HG03575 (cell line): Measurements from ENCODE around the gene PPP2R5C.
"Not testable (repeated sequence)": the region's sequence is repeated elsewhere in the genome, so short reads cannot be mapped to it uniquely, and the experiment has no call there.

Experiments used
- ATAC-seq: cut with Tn5 transposase; IDR thresholded peaks from one replicate; pipeline ENCODE4 v1.9.1; 2021; ENCODE audit not compliant: unreplicated experiment, insufficient number of reproducible peaks, low FRiP score; ENCODE audit errors: extremely low read depth

PPP2R5C gene

DNA sequence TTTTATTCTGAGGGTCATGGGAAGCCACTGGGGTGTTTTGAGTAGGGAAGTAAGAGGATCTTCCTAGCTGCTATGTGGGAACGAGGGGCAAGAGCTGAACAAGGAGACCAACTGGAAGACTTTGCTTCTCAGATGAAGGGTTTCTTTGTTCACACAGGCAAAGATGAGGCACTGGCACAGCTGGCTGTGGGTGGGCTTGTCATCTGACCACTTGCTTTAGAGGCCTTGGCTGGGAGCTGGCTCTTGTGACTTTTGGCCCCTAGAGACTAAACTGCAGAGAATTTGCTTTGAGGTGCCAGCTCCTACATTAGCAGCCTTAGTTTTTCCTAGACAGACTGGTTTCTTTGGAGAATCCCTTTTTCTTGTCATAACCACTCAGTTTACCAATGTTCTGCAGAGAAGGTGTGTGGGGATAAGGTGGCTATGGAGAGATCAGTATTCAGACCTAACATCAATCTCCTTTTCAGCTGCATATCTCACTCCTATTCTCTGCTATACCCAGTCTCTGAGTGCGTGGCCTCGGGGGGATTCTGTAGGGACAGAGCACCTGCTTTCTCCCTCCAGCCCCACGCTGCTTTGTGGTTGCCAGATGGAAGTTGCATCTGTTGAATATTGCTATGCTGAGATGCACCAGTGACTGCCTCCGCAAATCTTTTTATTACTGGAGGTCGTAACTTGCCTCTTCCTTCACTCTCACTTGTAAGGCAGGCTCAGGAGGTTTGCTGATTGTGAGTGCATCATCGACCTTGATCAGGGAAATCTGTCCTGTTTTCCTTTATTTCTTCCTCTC is 12.7 kb downstream of the PPP2R5C start:
- ATAC-seq: no peak

DNA sequence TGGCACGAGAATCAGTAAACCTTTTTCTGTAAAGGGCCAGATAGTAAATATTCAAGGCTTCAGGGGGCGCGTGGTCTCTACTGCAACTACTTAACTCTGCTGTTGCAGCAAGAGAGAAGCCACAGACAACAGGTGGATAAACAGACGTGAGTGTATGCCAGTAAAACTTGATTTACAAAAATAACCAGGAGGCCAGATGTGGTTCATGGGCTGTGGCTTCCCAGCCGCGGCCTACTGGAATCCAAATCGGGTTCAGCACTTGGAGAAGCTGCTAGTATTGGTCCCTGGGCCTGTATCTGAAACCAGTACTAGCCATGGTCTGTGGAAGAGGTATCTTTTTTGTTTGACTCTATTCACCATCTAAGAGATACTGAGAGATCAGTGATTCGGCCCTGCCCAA is 13.3 kb downstream of the PPP2R5C start:
- ATAC-seq: no peak

DNA sequence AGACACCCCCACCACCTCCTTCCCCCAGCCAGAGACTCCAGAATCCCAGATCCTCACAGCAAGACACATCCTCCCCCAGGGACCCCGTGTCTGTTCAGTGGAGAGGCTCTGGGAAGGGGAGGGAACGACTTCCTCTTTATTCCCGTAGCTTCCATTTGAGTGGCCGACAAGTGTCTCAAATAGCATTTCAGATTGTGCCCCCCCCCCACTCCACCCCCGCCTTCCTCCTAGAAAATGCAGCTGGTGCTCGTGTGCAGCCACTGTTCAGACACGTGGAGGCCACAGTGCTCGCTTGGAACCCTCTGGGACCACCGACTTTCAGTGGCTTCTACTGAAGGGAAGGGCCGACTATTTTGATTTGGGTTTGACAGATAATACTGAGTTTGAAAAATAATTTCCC is 14.3 kb downstream of the PPP2R5C start:
- no peak for ATAC-seq

DNA sequence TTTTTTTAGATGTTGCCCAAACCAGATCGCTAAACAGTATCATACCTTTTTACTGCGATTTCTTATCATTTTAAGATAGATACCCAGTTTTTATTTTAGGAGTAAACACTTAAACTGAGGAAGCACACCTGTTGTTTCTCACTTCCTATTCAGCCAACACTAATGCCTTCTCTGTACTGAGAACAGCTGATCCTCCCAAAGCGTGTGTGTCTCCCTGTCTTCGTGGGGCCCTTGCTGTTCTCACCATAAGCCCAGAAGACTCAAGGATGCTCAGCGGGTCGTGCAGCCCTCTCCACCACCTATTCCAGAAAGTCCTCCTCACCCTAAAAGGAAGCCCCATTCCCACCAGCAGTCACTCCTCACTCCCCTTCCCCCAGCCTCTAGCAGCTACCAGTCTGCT is 14.8 kb downstream of the PPP2R5C start:
- ATAC-seq: no peak

DNA sequence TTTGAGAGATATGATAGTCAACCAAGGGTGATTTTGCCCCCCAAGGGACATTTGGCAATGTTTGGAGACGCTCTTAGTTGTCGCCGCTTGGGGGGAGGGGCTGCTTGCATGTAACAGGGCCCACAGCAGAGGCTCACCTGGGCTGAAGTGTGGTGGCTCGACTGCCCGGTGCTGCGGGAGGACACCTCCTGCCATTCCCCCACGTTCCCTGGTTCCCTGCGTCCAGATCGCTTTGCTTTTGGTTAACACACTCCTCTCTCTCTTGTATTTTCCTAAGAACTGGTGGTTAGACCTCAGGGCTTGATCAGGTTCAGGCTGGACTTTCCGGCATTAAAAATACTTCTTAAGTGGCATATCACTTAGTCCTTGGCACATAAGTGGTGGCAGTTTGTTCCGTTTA is 18.9 kb downstream of the PPP2R5C start:
- no peak for ATAC-seq

DNA sequence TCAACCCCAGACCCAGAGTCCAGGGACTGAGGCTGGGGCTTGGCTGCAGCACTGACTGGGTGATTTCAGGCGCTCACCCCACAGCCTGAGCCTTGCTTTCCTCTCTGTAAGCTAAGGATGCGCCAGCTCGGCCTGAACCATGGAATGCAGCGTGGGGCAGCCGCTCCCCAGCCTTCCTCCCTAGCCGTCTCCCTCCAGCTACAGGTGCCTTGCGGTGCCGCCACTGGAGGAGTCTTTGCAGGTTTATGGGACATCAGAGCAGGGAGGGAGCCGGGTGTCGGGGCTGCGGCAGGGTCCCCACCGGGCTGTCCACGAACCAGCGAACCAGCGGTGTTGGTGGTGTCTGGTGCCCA is 19.4 kb downstream of the PPP2R5C start:
- no peak for ATAC-seq

DNA sequence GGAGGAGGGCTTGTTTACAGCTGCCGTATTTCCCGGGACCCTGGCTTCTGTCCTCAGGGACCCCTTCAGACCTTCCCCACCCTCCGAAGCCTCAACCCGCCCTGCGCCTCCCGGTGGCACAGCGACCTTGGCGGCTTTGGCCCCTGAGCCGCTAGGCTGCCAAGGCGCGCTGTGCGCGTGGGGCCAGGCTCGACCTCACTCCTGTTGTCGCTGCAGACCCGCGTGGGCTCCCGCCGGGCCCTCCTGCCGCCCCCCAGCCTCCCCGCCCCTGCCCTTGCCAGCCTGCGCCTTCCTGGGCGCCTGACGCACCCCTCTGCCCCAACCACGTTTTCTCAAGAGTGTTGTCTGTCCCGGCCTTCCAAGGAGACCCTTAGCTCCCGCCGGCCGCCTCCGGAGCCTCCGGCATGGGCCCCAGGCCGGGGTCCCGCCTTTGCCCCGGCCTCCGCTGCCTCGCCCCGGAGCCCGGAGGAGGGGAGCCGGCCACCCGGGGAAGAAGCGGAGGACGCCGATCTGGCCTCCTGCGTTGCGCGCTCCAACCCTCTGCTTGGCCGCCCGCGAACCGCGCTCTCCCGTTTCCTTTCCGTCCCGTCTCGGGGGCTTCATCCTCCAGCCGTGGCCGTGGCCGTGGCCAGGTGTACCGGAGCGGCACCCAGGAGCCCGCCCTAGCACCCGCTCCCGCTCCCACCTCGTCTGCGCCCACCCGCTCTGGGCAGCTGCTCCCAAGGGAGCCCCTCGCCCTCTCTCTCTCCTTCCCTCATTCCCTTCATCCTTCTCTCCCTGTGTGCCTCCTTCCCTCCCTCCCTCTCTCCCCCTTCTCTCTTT is 19.9 kb downstream of the PPP2R5C start:
- ATAC-seq: no peak

DNA sequence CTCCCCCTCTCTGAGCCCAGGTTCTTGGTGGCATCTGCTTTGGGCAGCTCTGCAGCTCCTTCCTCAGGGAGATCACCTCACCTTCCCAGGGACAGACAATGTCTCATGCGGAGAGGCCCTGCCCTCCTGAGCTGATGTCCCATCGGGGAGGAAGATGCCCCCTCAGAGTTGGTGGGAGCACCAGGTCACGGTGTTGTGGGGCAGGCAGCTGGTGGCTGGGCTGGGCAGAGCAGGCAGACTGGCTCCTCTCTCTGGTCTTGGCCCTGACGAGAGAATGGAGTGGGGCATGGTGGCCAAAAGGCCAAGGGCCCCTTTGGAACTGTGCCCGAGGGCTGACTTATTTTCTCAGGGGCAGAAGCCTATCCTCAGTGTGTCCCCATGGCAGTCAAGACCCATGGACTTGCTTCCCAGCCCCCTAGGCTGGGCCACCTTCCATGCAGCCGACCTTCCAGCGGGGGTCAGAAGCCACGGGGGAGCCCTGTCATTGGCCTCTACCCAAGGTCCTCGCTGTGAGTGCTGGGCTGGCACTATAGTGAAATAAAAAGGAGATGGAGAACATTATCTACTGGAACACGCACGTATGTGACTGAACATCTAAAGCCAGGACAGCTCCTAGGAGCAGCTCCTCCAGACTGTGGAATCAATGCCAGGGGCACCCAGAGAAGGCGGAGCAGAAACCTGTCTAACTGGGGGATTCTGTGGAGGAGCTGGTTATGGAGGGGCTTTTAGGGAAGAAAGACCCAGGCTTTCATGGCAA is 21.9 kb downstream of the PPP2R5C start:
- no peak for ATAC-seq

DNA sequence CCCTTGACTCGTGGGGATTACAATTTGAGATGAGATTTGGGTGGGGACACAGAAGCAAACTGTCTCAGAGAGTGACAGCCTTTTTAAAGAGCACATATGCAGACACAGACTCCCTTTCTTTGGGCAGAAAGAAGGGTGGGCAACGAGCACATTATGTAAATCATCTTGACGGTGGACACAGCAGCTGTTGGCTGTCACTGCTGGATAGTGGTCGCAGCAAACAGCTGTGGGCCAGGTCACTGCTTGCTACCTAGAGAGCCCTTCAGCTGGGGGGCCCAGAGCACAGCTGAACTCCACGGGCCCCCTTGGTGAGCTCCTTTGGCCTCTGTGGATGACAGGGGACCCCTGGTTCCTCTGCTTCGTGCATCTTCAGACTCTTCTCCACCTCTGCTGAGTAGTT is 23.1 kb downstream of the PPP2R5C start:
- no peak for ATAC-seq

DNA sequence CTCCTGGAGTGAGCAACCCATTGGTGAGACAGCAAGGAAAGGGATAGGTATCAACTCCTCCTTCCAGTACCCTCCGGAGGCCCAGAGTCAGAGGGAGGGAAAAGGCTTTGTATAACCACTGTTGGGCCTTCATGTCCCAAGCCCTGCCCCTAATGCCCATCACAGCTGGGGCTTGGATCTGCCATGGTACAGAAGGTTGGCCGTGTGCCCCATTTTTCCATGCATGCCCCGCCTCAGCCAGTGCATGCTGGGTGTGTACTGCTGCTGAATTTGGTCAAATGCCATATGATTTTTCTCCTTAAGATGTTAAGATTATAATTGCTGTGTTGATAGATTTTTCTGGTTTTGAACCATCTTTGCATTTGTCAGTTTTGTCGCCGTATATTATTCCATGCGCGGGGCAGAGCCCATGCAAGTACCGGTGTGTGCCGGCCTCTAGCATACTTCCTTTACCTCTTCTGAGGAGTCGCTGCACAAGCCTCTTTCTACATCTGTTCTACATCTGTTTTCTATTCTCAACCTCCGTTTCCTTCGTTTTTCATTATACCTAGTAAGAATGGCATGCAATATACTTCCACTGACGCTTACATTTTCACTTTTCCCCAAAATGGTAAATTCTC is 26.6 kb downstream of the PPP2R5C start:
- ATAC-seq: no peak

DNA sequence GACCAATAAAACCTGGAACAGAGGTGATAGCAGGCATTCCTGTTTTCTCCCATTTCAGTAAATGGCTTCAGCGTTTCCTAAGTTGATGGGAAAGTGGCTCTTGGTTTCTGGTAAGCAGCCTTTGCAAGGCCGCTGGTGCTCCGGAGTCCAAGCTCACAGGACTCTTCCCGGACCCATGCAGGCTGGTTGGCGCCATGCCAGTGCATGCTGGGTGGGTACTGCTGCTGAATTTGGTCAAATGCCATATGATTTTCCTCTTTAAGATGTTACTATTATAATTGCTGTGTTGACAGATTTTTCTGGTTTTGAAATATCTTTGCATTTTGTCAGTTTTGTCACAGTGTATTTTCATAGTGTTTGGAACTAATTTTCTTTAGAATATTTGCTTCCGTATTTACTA is 27.7 kb downstream of the PPP2R5C start:
- ATAC-seq: no peak

DNA sequence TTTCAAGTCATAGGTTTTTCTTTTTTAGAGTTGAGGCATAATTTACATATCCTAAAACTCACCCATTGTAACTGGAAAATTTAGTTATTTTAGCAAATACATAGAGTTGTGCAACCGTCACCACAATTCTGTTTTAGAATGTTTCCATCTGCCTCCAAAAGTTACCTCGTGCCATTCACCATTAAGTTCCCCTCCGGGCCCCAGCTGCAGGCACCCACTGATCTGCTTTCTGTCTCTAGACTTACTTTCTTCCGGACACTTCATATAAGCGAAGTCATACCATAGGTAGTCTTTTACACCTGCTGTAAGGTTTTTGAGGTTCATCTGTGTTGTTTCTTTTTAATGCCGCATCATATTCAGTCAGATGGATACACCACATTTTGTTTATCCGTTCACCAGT is 28.7 kb downstream of the PPP2R5C start:
- ATAC-seq: no peak

DNA sequence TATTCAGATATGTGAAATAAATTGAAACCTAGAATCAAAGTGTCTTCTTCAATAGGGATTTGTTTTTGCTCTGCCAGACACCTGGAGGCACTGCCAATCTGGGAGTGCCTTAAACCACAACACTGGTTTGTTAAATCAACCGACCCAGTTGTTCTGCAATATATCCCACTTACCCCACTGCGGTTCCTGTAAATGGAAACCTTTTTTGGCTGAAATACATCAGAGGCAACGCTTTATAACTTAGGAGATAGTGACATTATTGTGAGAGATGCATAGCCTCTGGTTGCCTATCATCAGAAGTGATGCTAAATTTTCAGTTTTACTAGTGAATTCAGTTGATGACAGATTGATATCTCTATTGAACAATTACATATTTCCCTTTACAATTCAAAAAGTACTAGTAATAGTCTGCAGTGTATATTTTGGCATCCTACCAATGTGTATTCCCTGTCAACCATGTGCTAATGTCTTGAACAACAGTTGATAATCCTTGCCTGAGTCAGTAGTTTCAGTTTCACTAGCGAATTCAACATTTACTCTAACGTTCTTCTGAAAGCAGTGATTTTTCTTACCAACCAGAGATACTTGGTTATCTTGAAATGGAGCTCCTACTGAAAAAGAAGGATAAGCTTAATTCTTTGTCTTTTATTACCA is 30.5 kb downstream of the PPP2R5C start:
- no peak for ATAC-seq

DNA sequence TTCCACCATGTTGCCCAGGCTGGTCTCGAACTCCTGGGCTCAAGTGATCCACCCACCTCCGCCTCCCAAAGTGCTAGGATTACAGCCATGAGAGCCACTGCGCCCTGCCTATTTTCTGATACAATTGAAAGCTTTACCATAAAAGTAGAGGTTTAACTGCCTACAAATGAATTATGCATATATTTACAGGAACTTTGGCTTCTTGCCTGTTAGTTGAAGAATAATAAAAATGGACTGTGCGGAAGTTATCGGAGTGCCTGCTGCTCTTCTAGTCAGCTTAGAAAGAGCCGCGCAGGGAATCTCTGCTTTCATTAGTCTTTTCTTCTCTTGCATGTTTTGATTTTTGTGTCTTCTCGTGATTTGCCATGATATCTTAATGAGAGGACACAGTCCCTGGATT is 34.5 kb downstream of the PPP2R5C start:
- ATAC-seq: no peak

DNA sequence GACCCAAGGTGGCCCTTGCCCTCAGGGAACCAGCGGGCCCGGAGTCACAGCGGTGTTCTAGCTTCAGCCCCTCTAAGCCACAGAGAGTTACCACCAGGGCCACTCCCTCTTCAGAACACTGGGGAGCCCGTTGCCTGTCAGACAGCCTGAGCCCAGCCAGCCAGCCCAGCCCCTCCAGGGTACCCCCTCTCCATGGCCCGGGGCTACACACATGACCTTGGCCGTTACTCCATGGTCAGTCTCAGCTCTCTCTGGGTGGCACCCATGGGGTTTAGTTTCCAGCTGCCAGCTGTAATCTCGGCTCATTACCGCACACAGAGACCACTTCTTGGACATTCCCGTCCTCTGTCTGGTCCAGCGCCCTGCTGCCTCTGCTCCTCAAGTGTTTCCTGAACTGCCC is 35.0 kb downstream of the PPP2R5C start:
- no peak for ATAC-seq

DNA sequence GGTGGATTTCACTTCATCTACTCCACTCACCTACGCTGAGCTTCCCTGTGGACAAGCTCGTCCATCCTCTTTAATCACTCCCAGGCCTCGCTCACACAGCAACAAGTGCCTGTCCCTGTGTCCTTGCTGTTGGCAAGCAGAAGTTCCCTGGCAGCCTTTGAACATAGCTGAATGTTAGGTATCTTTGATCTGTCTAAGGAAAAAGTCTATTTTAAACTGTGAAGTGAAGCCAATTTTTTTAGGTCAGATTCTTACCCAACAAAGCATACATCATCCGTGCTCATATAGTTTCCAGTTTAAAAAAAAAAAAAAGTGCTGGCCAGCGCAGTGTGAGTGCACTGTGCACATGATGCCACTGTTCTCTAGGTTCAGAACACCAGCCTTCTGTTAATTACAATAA is 36.3 kb downstream of the PPP2R5C start:
- no peak for ATAC-seq

DNA sequence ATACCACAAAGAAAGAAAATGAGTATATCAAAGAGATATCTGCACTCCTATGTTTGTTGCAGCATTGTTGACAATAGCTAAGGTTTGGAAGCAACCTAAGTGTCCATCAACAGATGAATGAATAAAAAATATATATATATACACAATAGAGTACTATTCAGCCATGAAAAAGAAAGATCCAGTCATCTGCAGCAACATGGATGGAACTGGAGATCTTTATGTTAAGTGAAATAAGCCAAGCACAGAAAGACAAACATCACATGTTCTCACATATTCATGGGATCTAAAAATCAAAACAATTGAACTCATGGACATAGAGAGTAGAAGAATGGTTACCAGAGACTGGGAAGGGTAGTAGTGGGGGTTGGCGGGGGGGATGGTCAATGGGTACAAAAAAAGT is 42.9 kb downstream of the PPP2R5C start:
- not testable (repeated sequence) for ATAC-seq

DNA sequence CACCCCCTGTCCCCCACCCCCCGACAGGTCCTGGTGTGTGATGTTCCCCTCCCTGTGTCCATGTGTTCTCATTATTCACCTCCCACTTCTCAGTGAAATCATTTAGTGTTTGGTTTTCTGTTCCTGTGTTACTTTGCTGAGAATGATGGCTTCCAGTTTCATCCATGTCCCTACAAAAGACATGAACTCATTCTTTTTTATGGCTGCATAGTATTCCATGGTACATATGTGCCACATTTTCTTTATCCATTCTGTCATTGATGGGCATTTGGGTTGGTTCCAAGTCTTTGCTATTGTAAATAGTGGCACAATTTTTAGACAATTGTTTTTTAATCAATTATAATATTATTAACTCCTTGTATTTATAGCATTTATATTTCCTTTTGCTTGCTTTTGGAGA is 44.7 kb downstream of the PPP2R5C start:
- not testable (repeated sequence) for ATAC-seq

DNA sequence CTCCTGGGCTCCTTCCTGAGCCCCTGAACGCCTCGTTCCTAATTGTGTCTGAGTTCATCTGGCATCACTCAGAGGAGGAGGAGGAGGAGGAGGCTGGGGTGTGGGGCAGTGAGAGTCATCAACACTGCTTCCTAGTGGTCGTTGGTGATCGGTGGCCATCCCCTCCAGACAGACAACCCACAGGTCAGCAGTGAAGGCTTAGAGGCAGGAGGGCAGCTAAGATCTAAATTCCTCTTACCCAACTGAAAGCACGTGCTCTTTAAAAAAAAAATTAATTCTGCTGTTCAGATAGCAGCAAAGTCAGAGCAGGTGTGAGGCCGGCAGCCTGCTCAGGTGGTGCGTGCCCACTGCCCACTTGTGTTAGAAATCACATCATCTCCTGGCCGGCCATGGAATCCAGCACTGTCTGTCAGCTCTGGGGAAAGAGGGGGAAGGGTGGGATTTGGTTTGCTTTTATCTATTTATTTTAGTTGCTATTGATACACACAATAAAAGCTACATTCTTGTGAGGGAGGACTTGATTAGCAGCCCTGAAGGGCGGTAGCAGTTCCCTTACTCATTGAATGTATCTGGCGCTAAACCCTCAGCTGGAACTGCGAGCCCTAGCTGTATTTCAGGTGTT is 46.6 kb downstream of the PPP2R5C start:
- no peak for ATAC-seq
